ENCODE data around the gene PITRM1.

- TF ChIP-seq CTCF (IDR thresholded peaks at IDR 0.05): no peak
- TF ChIP-seq POLR2A (IDR thresholded peaks at IDR 0.05): no peak
Measured at GRCh38 chr10:3127921-3128320, 44.7 kb downstream of the PITRM1 start.

Measured in heart left ventricle (tissue), 13 donors.